22Rv1 (cell line): ENCODE data around the gene SCGB3A1.

Source experiments
- CTCF ChIP-seq: fragments of 450-650 bp; IDR thresholded peaks from 2 replicates; pipeline ENCODE4 v1.5.1; 2017; ENCODE audit warnings: mild to moderate bottlenecking
- ZFX ChIP-seq: fragments of 450-650 bp; IDR thresholded peaks from 2 replicates; pipeline ENCODE4 v1.6.1; 2017; ENCODE audit warnings: antibody characterized with exemption, borderline replicate concordance

- TF ChIP-seq CTCF (no peak), ZFX (no peak)
Observed at GRCh38 chr5:180609386-180609785, 18.1 kb upstream of the SCGB3A1 start.
